Fibroblast of gingiva (primary cell): ENCODE data around the gene FCHSD1.

ENCODE experiments used
- DNase-seq: peaks from one replicate; pipeline ENCODE4 v3.0.0-alpha.2; 2011; ENCODE audit warnings: low read depth

FCHSD1 gene

DNA sequence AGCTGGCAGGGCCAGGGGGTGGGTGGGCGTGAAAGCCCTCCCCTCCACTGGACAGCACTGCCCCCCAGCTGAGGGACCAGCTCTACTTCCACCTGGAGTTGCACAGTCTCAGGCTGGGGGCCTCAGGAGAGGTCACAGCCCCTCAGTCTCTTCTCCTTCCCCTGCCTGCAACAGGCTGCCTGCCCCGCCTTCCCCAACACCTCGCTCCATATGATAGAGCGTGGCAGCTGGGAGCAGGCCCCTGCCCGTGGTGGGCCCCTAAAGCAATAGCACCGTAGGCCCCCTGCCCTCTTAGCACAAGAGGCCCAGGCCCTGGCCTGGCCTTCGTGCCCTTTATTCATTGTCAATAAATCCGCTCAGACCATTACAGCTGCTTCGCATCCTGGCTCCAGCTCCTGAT is 10.5 kb downstream of the FCHSD1 start:
- no peak for DNase-seq

DNA sequence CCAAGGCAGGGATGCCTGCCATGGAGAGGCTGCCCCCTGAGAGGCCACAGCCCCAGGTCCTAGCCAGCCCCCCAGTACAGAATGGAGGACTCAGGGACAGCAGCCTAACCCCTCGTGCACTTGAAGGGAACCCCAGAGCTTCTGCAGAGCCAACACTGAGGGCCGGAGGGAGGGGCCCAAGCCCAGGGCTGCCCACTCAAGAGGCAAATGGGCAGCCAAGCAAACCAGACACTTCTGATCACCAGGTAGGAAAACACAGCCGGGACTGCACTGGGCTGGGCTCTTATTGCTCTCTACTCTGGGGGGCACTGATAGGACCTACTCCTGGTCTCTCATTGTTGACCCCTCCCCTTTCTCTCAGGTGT is 11.2 kb downstream of the FCHSD1 start:
- no peak for DNase-seq

DNA sequence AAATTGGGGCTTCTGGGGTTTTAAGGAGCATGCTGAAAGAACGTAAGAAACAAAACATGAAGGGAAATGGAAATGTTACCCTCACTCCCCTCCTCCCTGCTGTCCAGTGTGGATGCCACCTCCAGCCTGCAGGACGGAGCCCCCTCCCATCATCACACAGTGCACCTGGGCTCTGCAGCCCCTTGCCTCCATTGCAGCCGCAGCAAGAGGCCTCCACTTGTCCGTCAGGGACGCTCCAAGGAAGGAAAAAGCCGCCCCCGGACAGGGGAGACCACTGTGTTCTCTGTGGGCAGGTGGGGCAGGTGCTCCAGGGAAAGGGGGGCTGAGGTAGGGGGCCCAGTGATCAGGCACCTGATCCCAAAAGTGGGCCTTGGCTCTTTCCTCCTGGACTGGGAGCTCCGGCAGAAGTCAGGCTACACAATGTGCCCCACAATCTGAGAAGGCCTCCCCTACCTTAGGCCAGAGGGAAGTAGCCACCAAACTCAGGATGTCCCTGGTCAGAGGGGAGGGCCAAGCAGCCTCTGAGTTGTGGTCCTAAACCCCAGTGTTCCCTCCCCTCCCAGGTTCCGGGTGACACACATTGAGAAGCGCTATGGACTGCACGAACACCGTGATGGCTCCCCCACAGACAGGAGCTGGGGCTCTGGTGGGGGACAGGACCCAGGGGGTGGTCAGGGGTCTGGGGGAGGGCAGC is 11.7 kb downstream of the FCHSD1 start:
- DNase-seq = no peak

DNA sequence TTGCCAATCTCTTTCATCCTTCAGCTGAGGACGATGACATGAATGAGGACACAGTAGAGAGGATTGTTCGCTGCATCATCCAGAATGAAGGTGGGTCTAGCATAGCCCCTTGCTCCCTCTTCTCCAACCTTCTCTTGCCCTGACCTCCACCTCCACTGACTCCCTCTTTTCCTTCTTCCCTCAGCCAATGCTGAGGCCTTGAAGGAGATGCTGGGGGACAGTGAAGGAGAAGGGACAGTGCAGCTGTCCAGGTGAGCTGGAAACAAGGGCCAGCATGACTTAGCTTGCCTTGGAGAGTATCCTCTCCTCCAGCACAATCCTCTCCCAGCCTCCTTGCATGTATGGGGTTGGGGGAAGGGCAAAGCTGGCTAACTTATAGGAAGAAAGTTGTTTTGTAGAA is 12.4 kb downstream of the FCHSD1 start:
- no peak for DNase-seq

DNA sequence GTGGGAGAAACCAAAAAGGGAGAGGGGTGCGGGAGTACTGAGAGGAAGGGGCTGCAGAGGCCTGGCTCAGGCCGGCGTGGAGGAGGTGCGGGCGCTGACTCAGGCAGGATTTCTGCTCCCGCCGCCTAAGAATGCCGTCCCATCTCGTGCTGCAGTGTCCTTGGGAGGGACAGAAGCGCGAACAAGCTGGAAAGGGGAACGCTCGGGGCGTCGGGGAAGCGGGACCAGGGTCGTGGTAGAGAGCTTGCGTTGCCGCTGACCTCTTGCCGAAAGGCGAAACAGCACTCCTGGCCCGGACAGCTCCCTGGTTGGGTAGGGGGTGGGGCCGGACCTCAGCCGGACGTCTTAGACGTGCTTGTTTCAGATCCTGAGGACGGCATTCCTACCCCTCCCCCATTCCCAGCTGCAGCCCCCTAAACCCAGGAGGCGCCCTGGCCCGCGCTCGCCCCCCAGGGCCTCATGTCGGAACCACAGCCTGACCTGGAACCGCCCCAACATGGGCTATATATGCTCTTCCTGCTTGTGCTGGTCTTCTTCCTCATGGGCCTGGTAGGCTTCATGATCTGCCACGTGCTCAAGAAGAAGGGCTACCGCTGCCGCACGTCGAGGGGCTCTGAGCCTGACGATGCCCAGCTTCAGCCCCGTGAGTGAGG is 13.3 kb downstream of the FCHSD1 start:
- peak; percentile 40 for DNase-seq

DNA sequence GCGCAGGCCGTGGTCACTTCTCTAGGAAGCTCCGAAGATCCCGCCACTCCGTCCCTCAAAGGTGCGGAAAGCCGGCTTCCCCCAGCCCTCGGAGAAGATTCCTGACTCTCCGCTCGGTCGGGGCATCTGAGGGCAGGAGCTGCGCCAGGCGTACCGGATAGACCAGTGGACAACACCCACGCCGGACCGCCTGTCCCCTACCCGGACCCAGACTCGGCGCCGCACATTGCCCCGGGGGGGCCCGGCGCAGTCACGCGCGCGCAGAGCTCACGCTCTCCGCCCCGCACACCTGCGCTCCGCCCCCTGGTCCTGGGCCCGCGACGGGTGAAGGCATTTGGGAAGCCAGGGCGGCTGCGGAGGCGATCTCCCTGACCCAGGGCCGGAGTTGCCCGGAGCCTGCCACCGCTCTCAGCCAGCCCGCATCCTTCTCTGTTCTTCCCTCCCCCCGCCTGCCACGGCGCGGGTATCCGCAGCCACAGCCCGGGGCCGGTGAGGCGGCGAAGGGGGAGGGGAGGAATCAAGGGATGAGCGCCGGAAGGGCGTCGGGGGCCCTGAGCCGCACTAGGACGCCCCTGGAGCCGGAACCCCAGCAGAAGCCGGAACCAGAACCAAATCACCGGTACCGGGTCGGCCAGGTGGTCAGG is 14.0 kb downstream of the FCHSD1 start:
- no peak for DNase-seq

DNA sequence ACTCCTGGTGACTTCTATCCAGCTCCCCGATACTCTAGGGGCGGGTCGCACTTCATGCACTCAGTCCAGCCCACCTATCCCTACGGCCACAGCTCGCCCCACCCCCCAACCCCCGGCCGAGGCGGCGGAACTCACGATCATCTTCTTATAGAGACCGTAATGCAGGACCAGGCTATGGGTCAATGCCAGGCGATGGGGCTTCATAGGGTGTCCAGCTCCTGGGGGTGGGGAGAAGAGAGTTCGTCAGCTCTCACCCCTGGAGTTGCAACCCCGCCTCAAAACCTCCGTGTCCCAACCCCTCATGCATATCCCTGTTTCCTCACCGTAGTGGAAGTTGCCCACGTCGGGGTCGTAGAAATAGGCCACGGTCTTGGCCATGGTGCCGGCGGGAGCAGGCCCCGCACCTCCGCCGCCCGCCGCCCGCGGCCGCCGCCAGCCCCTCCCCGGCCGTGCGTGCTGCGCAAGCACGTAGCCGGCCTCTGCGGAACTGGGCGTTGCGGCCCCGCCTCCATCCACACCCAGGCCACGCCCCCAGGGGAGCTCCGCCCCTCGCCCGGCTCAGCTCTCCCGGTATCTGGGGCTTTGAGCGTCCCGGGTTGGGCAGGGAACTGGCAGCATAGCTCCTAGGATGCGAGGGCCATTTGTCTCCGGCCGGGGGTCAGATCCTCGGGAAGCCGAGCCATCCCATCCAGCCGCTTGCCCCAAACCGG is 14.7 kb downstream of the FCHSD1 start, which contains the start of the genes HDAC3 and RELL2:
Gene HDAC3, minus strand, starts transcription at position 437 of the 710 bp plus-strand sequence. Its CDS starts 59 bp downstream, at position 378.
Gene RELL2, plus strand, starts transcription at position 585 of the 710 bp plus-strand sequence. CDS start 1,229 bp downstream, outside the sequence.
- peak; percentile 88 for DNase-seq

DNA sequence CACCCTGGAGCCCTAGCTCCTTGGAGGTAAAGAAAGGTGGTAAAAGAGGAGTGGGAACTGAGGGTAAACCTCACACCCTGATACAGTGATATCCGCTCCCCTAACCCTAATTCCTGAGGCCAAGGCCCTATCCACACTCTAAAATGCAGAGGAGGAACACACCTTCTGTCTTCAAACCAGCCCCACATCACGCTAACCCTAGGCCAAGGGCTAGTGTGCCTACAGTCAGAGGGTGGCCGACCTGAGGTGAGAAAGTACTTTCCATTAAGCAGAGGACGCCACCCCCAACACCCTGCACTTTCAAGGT is 15.2 kb downstream of the FCHSD1 start:
- DNase-seq = no peak

DNA sequence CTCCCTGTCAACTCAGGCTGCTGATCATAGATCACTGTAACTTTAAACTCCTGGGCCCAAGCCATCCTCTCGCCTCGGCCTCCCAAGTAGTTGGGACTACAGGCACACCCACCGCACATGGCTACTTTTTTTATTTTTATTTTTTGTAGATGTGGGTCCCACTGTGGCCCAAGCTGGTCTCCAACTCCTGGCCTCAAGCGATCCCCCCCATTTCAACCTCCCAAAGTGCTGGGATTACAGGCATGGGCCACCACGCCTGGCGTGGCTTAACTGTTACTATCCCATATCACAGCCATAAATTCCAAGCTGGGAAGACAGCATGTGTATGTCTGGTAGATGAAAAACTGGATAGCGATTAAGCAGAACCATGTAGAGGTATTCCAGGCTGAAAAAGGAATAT is 15.6 kb downstream of the FCHSD1 start:
- no peak for DNase-seq

DNA sequence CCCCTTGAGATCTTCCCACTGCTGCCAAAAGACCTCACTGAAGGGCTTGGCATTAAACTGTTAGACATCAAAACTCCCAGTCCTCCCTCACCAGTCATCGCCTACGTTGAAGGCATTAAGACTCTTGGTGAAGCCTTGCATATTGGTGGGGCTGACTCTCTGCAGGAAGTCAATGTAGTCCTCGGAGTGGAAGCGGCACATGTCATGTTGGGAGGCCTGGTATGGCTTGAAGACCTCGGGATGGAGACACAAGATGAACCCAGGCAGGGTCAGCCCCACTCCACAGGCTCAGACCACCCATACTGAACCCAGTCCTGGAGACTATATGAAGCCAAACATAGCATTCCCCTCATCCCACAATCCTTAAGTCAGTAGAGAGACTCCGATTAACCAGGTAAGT is 16.5 kb downstream of the FCHSD1 start:
- DNase-seq = no peak

DNA sequence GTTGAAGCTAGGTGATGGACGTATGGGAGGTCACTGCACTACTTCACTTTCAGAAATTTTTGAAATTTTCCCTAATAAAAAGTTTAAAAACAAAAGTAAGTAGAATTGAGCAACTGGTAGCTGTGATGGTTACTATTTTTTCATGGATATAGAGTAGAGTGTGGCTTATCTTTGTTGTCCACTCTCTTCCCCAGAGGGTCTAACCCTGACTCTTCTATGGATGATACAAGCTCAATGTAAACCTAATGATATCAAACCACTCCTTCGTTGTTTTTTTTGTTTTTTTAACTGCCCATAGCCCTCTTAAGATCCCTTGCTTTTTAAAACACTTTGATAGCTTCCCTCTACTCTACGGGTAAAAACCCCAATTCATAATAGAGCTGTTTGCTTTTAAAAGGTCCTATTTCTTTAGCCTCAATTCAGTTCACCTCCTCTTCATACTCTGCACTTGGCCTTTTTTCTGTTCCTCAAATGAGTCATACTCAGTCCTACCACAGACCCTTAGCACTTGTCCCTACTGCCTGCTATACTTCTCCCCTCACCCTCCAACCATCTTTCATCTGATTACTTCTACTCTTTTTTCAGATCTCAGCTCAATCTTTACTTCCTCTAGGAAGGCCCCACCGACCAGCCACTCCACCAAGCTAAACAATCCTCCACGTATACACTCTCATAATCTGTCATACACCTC is 17.2 kb downstream of the FCHSD1 start:
- DNase-seq = no peak

DNA sequence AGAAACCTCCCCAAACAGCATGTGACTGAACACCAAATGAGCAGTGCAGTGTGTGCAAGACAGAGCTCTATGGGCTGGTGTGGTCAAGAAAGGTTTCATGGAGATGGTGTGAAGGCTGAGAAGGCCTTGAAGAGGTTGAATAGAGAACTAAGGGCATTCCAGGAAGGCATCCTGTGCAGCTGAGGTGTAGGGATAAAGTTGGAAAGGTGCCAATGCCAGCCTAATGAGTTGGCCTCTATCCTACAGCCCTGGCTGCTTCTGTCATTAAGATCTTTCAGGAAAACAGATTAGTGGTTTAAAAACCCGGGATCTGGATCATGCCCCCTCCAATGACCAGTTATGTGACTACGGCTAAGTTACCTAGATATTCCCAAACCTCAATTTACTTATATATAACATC is 18.6 kb downstream of the FCHSD1 start:
- no peak for DNase-seq

DNA sequence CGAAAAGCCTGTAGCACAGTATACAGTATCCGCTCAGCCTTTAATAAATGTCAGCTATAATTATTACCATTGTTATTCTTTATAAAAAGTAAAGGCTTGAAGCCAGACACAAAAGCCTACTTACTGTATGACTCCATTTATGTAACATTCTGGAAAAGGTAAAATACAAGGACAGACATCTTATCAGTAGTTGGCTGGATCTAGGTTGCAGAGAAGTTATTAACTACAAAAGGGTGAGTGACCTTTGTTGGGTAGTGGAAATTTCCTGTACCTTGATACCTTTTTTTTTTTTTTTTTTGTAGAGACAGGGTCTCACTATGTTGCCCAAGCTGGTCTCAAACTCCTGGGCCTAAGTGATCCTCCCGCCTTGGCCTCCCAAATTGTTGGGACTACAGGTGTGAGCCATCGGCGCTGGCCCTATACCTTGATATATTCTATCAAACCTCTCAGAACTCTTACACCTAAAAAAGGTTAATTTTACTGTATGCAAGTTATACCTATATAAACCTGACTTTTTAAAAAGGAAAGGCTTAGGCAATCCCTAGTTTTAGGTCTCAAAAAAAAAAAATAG is 20.6 kb downstream of the FCHSD1 start:
- no peak for DNase-seq

DNA sequence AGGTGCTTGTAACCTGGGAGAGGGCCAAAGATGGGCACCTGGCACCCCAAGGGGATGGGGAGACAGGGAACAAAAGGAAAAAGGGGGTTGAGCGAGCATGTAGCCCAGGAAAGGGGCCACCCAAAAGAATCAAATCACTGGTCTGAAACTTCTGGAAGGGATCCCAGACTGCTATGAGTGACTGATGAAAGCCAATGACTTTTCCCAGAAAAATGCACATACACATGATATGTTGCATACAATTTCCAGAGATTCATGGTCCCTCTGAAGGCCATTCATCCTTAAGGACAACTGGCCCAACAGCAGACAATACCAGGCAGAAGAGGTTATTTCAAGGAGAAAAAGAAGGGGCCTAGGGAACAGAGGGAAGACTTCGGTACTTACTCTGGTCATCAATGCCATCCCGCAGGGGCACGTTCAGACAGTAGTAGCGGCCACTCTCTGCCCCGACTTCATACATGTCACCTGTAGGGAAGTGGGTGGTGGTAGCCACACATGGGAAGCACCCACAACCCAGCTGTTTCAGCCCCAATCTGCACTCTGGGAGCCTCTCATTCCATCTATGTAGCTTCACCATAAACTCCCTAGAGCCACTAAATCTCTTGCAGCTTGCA is 22.9 kb downstream of the FCHSD1 start:
- no peak for DNase-seq

DNA sequence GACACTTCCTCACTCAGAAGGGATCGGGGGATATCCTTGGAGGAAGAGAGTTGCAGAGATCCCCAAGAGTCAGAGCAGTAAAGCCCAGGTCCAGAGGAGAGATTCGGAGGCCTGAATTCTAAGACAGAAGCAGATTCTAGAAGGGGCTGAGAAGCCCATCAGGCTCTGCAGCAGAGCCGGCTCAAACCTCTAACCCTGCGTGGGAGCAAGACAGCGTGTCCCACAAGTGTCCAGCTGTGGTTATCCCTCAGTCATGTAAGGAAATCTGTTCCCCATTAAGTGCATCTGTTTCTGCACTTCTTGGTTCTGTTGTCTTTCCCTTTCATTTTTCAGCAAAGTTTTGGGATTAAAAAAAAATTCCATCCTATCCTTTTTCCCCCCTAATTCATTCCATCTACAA is 27.6 kb downstream of the FCHSD1 start:
- DNase-seq = no peak

DNA sequence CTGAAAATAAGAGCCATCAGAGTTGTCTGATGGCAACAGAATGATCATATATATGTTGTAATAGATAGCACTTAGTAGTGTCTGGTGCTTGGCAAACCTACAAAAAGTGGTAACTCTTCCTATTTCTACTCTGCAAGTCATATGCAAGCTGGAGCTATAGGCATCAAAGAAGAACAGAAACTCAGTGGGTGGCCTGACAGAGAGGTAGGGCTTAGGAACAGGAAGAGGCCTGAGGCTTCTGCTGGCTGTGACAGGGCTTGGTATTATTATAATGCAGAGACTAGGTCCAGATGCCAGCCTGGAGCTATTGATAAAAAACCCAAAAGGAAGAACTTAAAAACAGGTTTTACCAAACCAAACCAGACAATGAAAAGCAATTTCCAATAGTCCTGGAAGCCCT is 28.0 kb downstream of the FCHSD1 start:
- DNase-seq = no peak

DNA sequence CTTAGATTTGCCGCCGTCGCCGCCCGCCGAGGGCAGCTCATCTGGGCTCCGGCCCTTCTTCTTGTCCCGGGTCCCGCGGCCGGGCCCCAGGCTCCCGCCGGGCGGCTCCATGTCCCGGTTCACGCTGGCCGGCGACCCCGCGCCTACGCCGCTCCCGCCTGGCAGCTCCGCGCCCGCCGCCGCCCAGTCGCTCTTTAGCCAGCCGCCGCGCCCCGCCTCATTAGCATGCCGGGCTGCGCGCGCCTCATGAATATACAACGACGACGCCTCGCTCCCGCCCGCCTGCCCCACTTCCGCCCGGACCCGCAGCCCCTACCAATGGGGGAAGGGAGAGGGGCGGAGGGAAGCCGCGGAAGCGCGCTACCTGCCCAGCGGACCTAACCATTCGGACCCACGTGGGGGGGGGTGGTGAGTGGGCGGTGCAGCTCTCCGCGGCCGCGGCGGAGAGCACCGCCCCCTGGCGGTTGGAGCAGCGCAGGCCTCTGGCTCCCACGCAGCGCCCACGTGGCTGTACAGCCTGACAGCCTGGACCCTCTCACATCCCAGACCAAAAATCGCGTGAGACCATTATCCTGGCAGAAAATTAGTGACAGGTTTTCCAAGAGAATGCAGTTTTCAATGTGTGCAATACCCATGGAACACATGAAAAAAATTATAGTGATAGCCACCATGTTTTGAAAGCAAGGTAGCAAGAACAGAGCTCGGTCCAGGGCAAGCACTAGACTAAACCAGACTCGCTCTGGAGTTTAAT is 32.2 kb downstream of the FCHSD1 start, which contains the start of gene DIAPH1:
Gene DIAPH1, minus strand, starts transcription at position 197 of the 751 bp plus-strand sequence. Its CDS starts 86 bp downstream, at position 111.
- DNase-seq = peak; percentile 95

DNA sequence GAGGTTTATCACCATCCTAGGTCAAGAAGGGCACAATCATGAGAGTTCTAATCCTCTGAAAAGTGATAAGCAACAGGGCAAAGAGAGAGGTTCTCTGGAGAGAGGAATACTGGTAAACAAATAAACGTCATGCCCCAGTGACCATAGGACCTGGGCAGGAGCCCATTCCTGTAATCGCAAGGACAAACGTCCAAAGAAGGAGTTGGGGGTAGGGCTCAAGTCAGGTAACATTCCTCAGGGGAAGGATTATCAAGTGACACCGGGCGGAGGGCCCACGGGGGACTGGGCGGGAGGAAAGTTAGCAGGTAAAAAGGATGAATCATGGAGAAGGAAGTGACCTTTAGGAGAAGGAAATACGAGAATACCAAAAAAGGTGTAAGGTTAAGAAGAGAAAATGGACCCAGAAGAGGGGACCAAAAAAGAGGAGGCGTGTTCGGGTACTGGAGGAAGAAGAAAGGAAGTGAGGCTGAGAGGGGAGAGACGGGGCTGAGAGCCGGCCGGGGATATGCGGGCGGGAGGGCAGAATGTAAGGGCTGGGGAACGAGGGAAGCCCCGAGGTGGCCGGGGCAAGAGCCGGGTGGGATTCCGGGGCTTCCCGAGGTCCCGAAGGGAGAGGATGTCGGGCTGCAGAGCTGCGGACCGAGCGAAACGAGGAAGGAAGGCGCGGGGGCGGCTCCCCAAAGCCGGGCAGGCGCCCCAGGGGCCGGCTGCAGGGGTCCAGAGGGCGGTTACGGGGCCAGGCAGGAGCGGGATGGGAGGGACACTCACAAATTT is 33.0 kb downstream of the FCHSD1 start:
- DNase-seq = no peak

DNA sequence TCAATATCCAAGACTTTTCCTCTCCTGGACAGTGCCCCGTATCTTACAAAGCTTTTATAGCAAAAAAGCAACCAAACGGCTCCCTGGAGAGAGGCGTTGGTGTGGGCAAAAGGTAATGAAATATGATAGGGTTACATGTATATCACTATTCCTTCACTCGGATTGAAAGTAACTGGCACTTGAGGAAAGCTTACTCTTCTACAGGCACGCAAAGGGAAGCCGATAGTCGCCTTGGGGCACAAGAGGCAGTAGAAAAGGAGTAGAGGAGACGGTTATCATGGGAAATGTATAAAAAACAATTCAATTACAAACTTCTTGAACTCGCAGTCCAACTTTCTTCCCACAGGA is 33.6 kb downstream of the FCHSD1 start:
- no peak for DNase-seq

DNA sequence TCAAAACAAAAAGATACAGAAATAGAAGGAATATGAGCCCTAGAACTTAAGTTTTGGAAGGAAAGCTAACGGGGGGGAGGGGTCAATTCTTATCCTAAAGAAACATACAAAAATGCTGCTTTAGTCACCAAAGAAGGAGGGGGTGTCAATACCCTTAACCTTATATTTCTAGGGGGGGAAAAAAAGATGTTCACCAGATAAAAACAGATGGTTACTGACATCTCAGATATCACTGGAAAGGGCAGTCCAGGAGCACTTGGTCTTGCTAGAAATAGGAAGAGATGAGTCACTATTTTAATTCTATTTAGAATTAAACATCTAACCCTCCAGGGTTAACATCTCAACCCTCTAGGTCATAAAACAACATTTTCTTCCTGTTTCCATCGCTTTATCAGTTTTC is 34.1 kb downstream of the FCHSD1 start:
- DNase-seq = no peak
